Smooth muscle cell (in vitro differentiated cells): Measurements from ENCODE around the gene WNT7B. TPM values are rescaled to one million over a fixed set of nuclear protein-coding genes. Genes with fewer than 3 reads are reported as not detected.

ENCODE experiments used
- DNase-seq: peaks from one replicate; lab custom pipeline; 2025; ENCODE audit not compliant: unreplicated experiment; lab: John Stamatoyannopoulos, UW
- H2AFZ ChIP-seq: fragments of 200-600 bp; sonication (generic); 2 replicates; pipeline ENCODE4 v1.6.0; 2016; ENCODE audit warnings: antibody characterized with exemption, low read depth, mild to moderate bottlenecking
- H3F3A ChIP-seq: fragments of 200-600 bp; sonication (generic); 2 replicates; pipeline ENCODE4 v1.6.0; 2017; ENCODE audit warnings: antibody characterized with exemption, low read depth
- H3K27ac ChIP-seq: fragments of 200-600 bp; sonication (generic); 2 replicates; pipeline ENCODE4 v1.5.1; 2016; ENCODE audit warnings: low read depth, mild to moderate bottlenecking
- H3K27me3 ChIP-seq: fragments of 200-600 bp; sonication (generic); 2 replicates; pipeline ENCODE4 v1.6.1; 2016; ENCODE audit warnings: low read depth, mild to moderate bottlenecking
- H3K36me3 ChIP-seq: fragments of 200-600 bp; sonication (generic); 2 replicates; pipeline ENCODE4 v1.5.1; 2016; ENCODE audit warnings: low read depth
- H3K4me1 ChIP-seq: fragments of 200-600 bp; sonication (generic); 2 replicates; pipeline ENCODE4 v1.5.1; 2016; ENCODE audit warnings: low read depth
- H3K4me2 ChIP-seq: fragments of 200-600 bp; sonication (generic); 2 replicates; pipeline ENCODE4 v1.6.0; 2016; ENCODE audit warnings: mild to moderate bottlenecking
- H3K4me3 ChIP-seq: fragments of 200-600 bp; sonication (generic); 2 replicates; pipeline ENCODE4 v1.5.1; 2016; ENCODE audit warnings: mild to moderate bottlenecking
- H3K79me2 ChIP-seq: fragments of 200-600 bp; sonication (generic); 2 replicates; pipeline ENCODE4 v1.6.0; 2016; ENCODE audit warnings: low read depth, mild to moderate bottlenecking
- H3K9ac ChIP-seq: fragments of 200-600 bp; sonication (generic); 2 replicates; pipeline ENCODE4 v1.6.0; 2016; ENCODE audit warnings: low read depth
- H3K9me3 ChIP-seq: fragments of 200-600 bp; sonication (generic); replicated peaks from 2 replicates; pipeline ENCODE4 v1.5.1; 2016; ENCODE audit warnings: low read depth
- H4K20me1 ChIP-seq: fragments of 200-600 bp; sonication (generic); 2 replicates; pipeline ENCODE4 v1.6.0; 2016; ENCODE audit warnings: low read depth
- WGBS: methylation state at CpG from one replicate; pipeline ENCODE4 v1.1.7; 2016; ENCODE audit warnings: low lambda C conversion rate; 5-methylcytosine and 5-hydroxymethylcytosine counted together
- polyA plus RNA-seq: library from polyadenylated mRNA; unstranded; fragments of >200 nt; fragmentation: Nextera tagmentation; extraction: Ambion mirVana; gene quantifications from 2 replicates; pipeline ENCODE4 v1.2.1, GENCODE V29; 2016
- total RNA-seq: library from RNA; depleted of rRNA; stranded (reverse); fragments of >200 nt; gene quantifications from 2 replicates; pipeline ENCODE4 v1.2.3, GENCODE V29; 2014
- TF ChIP-seq, protein P1 (sequence below): fragments of 200-600 bp; sonication (generic); IDR thresholded peaks from 2 replicates; pipeline ENCODE4 v1.5.1; 2017; ENCODE audit warnings: borderline replicate concordance, mild to moderate bottlenecking, antibody characterized with exemption; ENCODE audit not compliant: insufficient read depth, poor library complexity, severe bottlenecking

Gene WNT7B
- total and polyA plus RNA-seq, 2 experiments from 2014 or later, result 0.69 to 1.6 TPM

DNA sequence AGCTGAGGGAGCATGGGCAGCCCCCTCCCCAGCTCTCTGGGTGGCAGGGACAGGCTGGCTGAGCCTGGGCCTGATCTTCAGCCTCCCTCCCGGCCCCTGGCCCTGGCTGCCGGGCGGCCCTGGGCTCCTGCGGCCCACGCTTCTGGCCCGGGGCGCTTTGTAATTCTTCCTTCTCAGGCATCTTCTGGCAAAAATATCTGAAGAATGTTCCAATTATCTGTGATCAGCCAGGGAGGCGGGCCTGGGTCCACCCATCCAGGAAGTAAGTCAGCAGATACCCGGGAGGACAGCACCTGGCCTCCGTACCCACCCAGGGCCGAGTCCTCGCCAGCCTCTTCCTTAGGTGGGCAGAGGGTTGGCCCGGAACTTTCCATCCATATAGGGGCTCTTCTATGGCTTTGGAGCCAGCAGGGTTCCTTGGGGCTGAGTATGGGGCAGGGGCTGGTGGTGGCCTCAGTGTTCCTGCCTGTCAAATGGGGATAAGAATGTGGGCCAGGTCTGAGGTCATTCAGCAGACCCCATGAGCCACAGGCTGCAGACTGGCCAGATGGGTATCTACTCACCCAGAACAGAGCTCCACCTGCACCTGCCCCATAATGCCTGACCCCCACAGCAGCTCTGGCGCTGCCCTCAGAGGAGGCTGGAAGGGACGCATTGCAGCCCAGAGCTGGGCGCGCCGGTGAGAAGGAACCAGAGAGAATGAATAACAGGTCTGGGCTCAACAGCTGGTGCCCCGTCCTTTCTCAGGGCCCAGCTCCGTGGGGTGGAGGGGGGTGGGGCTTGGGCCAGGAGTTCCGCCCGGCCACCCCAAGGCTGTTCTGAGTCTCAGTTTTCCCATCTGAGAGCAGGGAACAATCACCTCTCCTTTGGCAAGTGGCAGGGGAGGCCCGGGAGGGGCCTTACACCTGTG, 16.2 kb downstream of the WNT7B start:
- DNase-seq, result no peak
- Histone ChIP-seq H4K20me1 (no peaks in the 10 kb centered on the region), H3K36me3 (no peaks in the 10 kb centered on the region), H3K27me3 (no peaks in the 10 kb centered on the region), H3K79me2 (no peaks in the 10 kb centered on the region), H3K27ac (no peak overlapping the region), H3K4me2 (no peak overlapping the region), H2AFZ (no peak overlapping the region), H3F3A (no peaks in the 10 kb centered on the region), H3K9ac (no peak overlapping the region), H3K4me3 (no peak overlapping the region), H3K9me3 (no peaks in the 10 kb centered on the region), H3K4me1 (no peaks in the 10 kb centered on the region)
- TF ChIP-seq, protein P1, sequence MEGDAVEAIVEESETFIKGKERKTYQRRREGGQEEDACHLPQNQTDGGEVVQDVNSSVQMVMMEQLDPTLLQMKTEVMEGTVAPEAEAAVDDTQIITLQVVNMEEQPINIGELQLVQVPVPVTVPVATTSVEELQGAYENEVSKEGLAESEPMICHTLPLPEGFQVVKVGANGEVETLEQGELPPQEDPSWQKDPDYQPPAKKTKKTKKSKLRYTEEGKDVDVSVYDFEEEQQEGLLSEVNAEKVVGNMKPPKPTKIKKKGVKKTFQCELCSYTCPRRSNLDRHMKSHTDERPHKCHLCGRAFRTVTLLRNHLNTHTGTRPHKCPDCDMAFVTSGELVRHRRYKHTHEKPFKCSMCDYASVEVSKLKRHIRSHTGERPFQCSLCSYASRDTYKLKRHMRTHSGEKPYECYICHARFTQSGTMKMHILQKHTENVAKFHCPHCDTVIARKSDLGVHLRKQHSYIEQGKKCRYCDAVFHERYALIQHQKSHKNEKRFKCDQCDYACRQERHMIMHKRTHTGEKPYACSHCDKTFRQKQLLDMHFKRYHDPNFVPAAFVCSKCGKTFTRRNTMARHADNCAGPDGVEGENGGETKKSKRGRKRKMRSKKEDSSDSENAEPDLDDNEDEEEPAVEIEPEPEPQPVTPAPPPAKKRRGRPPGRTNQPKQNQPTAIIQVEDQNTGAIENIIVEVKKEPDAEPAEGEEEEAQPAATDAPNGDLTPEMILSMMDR, result no peak
- 75% methylated on average over 23 of the region's 23 CpGs for WGBS

DNA sequence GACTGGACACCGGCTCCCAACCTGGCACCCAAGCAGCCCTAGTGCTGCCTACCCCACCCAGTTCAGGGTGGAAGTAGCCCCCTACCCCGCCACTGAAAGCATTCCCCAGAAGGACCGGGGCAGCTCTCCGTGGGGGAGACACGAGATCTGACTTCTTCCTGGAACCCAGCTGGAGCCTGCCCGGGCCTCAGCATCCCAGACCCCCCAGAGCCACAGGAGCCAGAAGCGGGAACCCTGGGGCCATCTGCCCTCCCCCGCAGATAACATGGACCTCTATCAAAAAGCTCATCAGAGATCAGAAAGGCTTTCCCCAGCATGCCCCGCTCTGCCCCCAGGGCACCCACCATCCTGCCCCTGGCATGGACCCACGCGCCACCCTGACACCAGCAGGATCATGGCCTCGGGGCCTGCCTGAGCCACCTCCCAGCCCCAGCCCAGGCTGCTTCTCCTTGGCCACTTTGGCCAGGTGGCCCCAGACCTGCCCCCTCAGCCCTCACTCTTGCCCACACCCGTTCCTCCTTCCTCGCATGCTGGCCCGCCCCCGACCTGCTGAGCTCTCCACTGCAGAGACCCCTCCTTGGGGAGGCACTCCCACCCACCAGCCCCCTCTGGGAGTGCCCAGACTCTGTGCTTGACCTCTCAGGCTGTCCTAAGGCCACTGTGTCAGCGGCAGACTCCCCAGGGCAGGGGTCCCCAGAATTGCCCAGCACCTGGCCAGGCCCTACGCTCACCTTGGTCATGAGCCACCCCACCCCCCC, 17.1 kb downstream of the WNT7B start:
- no peak overlapping the region for H2AFZ ChIP-seq
- no peaks in the 10 kb centered on the region for H3F3A ChIP-seq
- H3K4me3 ChIP-seq, result no peak overlapping the region
- 91% methylated on average over 17 of the region's 18 CpGs for WGBS
- no peak for DNase-seq
- no peaks in the 10 kb centered on the region for H3K79me2 ChIP-seq
- H3K4me2 ChIP-seq, result no peak overlapping the region
- H4K20me1 ChIP-seq, result no peaks in the 10 kb centered on the region
- no peak overlapping the region for H3K27ac ChIP-seq
- no peaks in the 10 kb centered on the region for H3K36me3 ChIP-seq
- no peak overlapping the region for H3K9ac ChIP-seq
- H3K9me3 ChIP-seq, result no peaks in the 10 kb centered on the region
- TF ChIP-seq, protein P1, result no peak
- no peaks in the 10 kb centered on the region for H3K4me1 ChIP-seq
- H3K27me3 ChIP-seq, result no peaks in the 10 kb centered on the region

DNA sequence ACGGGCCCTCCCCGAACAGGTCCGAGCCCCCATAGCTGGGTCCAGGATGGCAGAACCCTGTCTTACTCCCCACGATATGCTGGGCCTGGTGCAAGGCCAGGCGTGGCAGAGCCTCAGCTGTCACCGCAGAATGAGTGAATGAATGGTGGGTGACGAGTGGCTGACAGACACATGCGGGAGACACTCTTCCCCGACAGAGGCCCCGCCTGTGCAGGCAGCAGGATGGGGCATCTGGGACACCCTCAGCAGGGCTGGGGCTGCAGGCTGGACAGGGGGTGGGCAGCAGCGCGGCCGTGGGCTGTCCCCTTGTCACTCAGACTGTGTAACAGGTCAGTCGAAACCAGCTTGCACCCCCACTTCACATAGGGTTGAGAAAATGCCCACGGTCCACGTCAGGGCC, 18.0 kb downstream of the WNT7B start:
- WGBS, result 93% methylated on average over 16 of the region's 16 CpGs
- H2AFZ ChIP-seq, result no peak overlapping the region
- H3K27me3 ChIP-seq, result no peaks in the 10 kb centered on the region
- DNase-seq, result no peak
- no peaks in the 10 kb centered on the region for H3K4me1 ChIP-seq
- no peak overlapping the region for H3K4me2 ChIP-seq
- H3K9ac ChIP-seq, result no peak overlapping the region
- no peaks in the 10 kb centered on the region for H4K20me1 ChIP-seq
- no peaks in the 10 kb centered on the region for H3F3A ChIP-seq
- H3K9me3 ChIP-seq, result no peaks in the 10 kb centered on the region
- H3K27ac ChIP-seq, result no peak overlapping the region
- TF ChIP-seq, protein P1, result no peak
- no peak overlapping the region for H3K4me3 ChIP-seq
- no peaks in the 10 kb centered on the region for H3K36me3 ChIP-seq
- no peaks in the 10 kb centered on the region for H3K79me2 ChIP-seq
